A673 (cell line): ENCODE results near the gene ANGEL2. TPM values are rescaled to one million over a fixed set of nuclear protein-coding genes. Genes with fewer than 3 reads are reported as not detected.

Experiments
- Bru-seq: library from RNA; stranded (reverse); fragments of 400-500 nt; gene quantifications from one replicate; lab custom pipeline; 2021; lab: Mats Ljungman, UMichigan
- BruChase-seq, 2 experiments: library from RNA; stranded (reverse); fragments of 400-500 nt; gene quantifications; one replicate each; lab custom pipeline; 2021; lab: Mats Ljungman, UMichigan
- BruUV-seq: library from RNA; stranded (reverse); fragments of 400-500 nt; replicated peaks from 2 replicates; lab custom pipeline; 2021; lab: Mats Ljungman, UMichigan
- CTCF ChIA-PET: fragments of 300-600 bp; sonication (Branson Sonifier 250); formaldehyde crosslinking; loops from one replicate; lab custom pipeline; 2022; ENCODE audit warnings: antibody characterized with exemption; lab: Charles Lee
- POLR2A ChIA-PET: fragments of 300-600 bp; sonication (Branson Sonifier 250); formaldehyde crosslinking; loops from one replicate; lab custom pipeline; 2022; ENCODE audit warnings: antibody characterized with exemption; ENCODE audit not compliant: low non-redundant PET; lab: Charles Lee
- DNase-seq: peaks from one replicate; pipeline ENCODE4 v3.0.0-alpha.2; 2015; ENCODE audit warnings: low spot score
- H3K27ac ChIP-seq: fragments of 200-600 bp; sonication (generic); 2 replicates; pipeline ENCODE4 v1.5.1; 2016; ENCODE audit warnings: mixed run types, low read depth, mild to moderate bottlenecking, mixed read lengths, antibody characterized with exemption, low read length; ENCODE audit not compliant: poor library complexity, severe bottlenecking
- H3K27me3 ChIP-seq: fragments of 200-600 bp; sonication (generic); replicated peaks from 2 replicates; pipeline ENCODE4 v1.6.1; 2017; ENCODE audit warnings: mixed run types, low read depth, mild to moderate bottlenecking, mixed read lengths, antibody characterized with exemption, low read length; ENCODE audit not compliant: insufficient read depth, poor library complexity
- H3K36me3 ChIP-seq: fragments of 200-600 bp; sonication (generic); 2 replicates; pipeline ENCODE4 v1.6.1; 2016; ENCODE audit warnings: mixed run types, mild to moderate bottlenecking, mixed read lengths, antibody characterized with exemption, low read length; ENCODE audit not compliant: insufficient read depth, poor library complexity, severe bottlenecking
- H3K4me1 ChIP-seq: fragments of 200-600 bp; sonication (generic); 2 replicates; pipeline ENCODE4 v1.6.1; 2017; ENCODE audit warnings: mixed run types, mild to moderate bottlenecking, mixed read lengths, antibody characterized with exemption, low read length; ENCODE audit not compliant: insufficient read depth, poor library complexity, severe bottlenecking
- H3K4me3 ChIP-seq: fragments of 200-600 bp; sonication (generic); 2 replicates; pipeline ENCODE4 v1.5.1; 2016; ENCODE audit warnings: low read depth, mixed run types, mild to moderate bottlenecking, mixed read lengths, low read length; ENCODE audit not compliant: poor library complexity, severe bottlenecking
- H3K9me3 ChIP-seq: fragments of 200-600 bp; sonication (generic); 2 replicates; pipeline ENCODE4 v1.6.1; 2016; ENCODE audit warnings: mixed run types, low read depth, mild to moderate bottlenecking, mixed read lengths, antibody characterized with exemption, low read length; ENCODE audit not compliant: poor library complexity, severe bottlenecking
- EZH2 ChIP-seq: fragments of 200-600 bp; sonication (generic); IDR thresholded peaks from 2 replicates; pipeline ENCODE4 v1.6.1; 2017; ENCODE audit warnings: borderline replicate concordance, low read depth, mild to moderate bottlenecking, mixed read lengths, antibody characterized with exemption, low read length; ENCODE audit not compliant: poor library complexity, severe bottlenecking
- intact Hi-C: fragments of 100-400 bp; cut with micrococcal nuclease; formaldehyde crosslinking; loops from one replicate; pipeline ENCODE4 v1.10.0; 2022; ENCODE audit not compliant: unreplicated experiment
- long read RNA-seq: library from polyadenylated mRNA; stranded (forward); transcript quantifications from one replicate; pipeline ENCODE4 v2.0.0, GENCODE V29; 2022
- total RNA-seq: library from RNA; stranded (reverse); gene quantifications from 2 replicates; pipeline ENCODE4 v1.2.3, GENCODE V29; 2021
- TF ChIP-seq, protein P1 (sequence below): fragments of 300-800, 200-600 bp; sonication (generic); conservative IDR thresholded peaks from 2 replicates; pipeline ENCODE4 v1.5.1; 2017; ENCODE audit warnings: low read depth, mild to moderate bottlenecking, antibody characterized with exemption, low read length, moderate library complexity, mixed read lengths

Gene ANGEL2, protein sequence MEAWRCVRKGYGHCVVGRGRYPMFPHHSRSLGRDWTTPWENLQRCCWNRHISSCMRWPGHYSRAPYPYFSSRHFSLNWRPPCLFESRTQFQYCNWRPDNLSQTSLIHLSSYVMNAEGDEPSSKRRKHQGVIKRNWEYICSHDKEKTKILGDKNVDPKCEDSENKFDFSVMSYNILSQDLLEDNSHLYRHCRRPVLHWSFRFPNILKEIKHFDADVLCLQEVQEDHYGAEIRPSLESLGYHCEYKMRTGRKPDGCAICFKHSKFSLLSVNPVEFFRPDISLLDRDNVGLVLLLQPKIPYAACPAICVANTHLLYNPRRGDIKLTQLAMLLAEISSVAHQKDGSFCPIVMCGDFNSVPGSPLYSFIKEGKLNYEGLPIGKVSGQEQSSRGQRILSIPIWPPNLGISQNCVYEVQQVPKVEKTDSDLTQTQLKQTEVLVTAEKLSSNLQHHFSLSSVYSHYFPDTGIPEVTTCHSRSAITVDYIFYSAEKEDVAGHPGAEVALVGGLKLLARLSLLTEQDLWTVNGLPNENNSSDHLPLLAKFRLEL
- total RNA-seq (32.5 and 36.3 TPM in 2 replicates), Bru-seq, nascent RNA (percentile 88 among the genes with signal in this experiment), BruChase-seq, experiment 1, labeled RNA remaining after a 2-hour chase (percentile 92 among the genes with signal in this experiment), BruChase-seq, experiment 2, labeled RNA remaining after a 6-hour chase (percentile 91 among the genes with signal in this experiment)
- long read RNA-seq, full-length matches to known transcripts, result 19 of 63 reads
- long read RNA-seq, partial matches to known transcripts, result 10 of 63 reads
- long read RNA-seq, other reads (novel, unspliced or antisense), result 34 of 63 reads

DNA sequence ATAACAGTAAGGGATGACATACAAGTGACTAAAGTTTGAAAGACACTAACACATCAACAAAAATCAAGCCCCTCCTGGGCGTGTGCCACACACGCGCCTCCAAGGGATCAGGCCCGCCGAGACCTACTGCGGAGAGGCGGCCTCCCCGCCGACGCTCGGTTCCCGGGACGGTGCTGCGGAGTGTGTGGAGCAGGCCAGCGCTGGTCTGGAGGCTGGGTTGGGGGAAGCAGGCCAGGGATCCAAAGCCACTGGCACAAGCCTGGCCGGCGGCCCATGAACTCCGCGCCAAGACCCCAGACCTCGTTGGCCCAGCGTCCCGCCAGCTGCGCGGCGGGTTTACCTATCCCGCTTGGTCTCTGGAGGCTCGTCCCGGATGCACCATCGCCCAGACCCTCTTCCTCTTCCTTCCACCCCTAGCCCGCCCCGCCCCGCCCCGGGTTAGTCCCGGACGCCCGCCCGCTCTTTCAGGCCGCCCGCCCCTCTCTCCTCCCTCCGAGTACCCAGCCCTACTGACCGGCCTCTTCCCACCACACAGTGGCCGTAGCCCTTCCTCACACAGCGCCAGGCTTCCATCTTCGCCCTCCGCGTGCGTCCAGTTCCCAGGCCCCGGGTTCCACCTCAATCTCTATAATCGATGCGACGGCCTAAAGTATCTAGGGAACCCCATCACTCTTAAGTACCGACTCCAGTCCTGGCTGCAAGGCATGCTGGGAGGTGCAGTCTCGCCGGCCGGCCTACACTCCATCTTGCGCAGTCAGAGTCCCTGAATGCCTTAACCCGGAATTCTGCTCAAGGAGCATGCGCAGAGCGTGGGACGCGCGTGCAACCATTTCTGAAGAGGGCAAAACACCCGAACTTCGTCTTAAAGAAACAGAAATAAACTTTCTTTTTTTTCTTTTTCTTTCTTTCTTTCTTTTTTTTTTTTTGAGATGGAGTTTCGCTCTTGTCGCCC, at the start of gene ANGEL2:
TSS of gene ANGEL2 (minus strand) at position 769 of the 952 bp plus-strand sequence. CDS start at position 573, 196 bp downstream.
- intact Hi-C loops, result no loop called here

DNA sequence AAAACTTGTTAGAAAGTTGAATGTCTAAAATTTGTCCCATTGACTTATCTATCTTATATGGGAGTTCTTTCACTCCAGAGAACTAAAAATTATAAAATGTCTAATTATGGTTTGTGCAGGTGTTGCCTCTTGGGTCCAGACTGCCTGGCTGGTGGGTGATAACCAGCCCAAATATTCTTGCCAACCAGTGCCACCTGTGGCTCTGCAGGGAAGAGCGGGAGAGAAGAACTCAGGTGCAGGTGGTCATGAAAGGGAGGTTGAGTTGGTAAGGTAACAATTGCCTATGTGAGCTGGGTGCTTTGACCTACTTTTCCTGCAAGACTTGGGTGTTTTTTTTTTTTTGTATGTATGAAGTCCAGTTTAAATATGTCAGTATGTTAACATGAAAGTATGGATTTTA, 45.6 kb upstream of the ANGEL2 start:
- Histone ChIP-seq H3K9me3 (no peaks in the 10 kb centered on the region), H3K27ac (no peak overlapping the region), H3K4me3 (no peak overlapping the region), H3K4me1 (peaks cover 6% of the 10 kb centered on the region), H3K27me3 (no peaks in the 10 kb centered on the region), H3K36me3 (no peaks in the 10 kb centered on the region)
- no TSS peak for BruUV-seq
- intact Hi-C loops, result no loop called here
- POLR2A ChIA-PET, result no interaction called here
- TF ChIP-seq EZH2, result no peak
- TF ChIP-seq, protein P1, sequence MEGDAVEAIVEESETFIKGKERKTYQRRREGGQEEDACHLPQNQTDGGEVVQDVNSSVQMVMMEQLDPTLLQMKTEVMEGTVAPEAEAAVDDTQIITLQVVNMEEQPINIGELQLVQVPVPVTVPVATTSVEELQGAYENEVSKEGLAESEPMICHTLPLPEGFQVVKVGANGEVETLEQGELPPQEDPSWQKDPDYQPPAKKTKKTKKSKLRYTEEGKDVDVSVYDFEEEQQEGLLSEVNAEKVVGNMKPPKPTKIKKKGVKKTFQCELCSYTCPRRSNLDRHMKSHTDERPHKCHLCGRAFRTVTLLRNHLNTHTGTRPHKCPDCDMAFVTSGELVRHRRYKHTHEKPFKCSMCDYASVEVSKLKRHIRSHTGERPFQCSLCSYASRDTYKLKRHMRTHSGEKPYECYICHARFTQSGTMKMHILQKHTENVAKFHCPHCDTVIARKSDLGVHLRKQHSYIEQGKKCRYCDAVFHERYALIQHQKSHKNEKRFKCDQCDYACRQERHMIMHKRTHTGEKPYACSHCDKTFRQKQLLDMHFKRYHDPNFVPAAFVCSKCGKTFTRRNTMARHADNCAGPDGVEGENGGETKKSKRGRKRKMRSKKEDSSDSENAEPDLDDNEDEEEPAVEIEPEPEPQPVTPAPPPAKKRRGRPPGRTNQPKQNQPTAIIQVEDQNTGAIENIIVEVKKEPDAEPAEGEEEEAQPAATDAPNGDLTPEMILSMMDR, result no peak
- CTCF ChIA-PET, result no interaction called here
- no peak for DNase-seq

More for the DNA sequence above, at the start of gene ANGEL2:
- DNase-seq, result peak; percentile 99
- POLR2A ChIA-PET, result interaction anchor here (0.6 kb wide), 1 partner anchor 31 kb away, joined by 3 read pairs; no protein-coding TSS in a partner anchor
- CTCF ChIA-PET, result no interaction called here
- peak within 1 kb of the TSS; percentile 78 for H3K4me3 ChIP-seq
- H3K9me3 ChIP-seq, result no peaks in the 10 kb centered on the region
- BruUV-seq, result TSS peak; percentile 49
- no peaks in the 10 kb centered on the region for H3K27me3 ChIP-seq
- H3K27ac ChIP-seq, result peak within 1 kb of the TSS; percentile 83
- H3K36me3 ChIP-seq, result peaks cover 17% of the 10 kb centered on the region
- no peak for TF ChIP-seq EZH2
- TF ChIP-seq, protein P1, result no peak
- peaks cover 8% of the 10 kb centered on the region for H3K4me1 ChIP-seq
